SJCRH30 (cell line): ENCODE data around the gene AGAP1. TPM values are rescaled to one million over a fixed set of nuclear protein-coding genes. Genes with fewer than 3 reads are reported as not detected.

Experiments
- DNase-seq, 2 experiments: peaks; one replicate each; pipeline ENCODE4 v3.0.0-alpha.2; 2015 to 2020
- H3K27ac ChIP-seq: fragments of 250-450 bp; sonication (Bioruptor Pico); 2 replicates; pipeline ENCODE4 v1.5.1; 2020; ENCODE audit warnings: mild to moderate bottlenecking, moderate library complexity
- H3K27me3 ChIP-seq: fragments of 250-450 bp; sonication (Bioruptor Pico); 2 replicates; pipeline ENCODE4 v1.5.1; 2020; ENCODE audit warnings: mild to moderate bottlenecking, moderate library complexity
- H3K36me3 ChIP-seq: fragments of 250-450 bp; sonication (Bioruptor Pico); 2 replicates; pipeline ENCODE4 v1.5.1; 2020; ENCODE audit warnings: mild to moderate bottlenecking, moderate library complexity
- H3K4me1 ChIP-seq: fragments of 250-450 bp; sonication (Bioruptor Pico); 2 replicates; pipeline ENCODE4 v1.5.1; 2020; ENCODE audit warnings: mild to moderate bottlenecking, moderate library complexity
- H3K4me3 ChIP-seq: fragments of 250-450 bp; sonication (Bioruptor Pico); 2 replicates; pipeline ENCODE4 v1.5.1; 2020; ENCODE audit warnings: mild to moderate bottlenecking, moderate library complexity
- H3K9me3 ChIP-seq: fragments of 250-450 bp; sonication (Bioruptor Pico); replicated peaks from 2 replicates; pipeline ENCODE4 v1.5.1; 2020; ENCODE audit warnings: mild to moderate bottlenecking, moderate library complexity
- total RNA-seq: library from RNA; depleted of rRNA; stranded (reverse); fragments of >200 nt; shearing (Covaris generic); gene quantifications from 2 replicates; pipeline ENCODE4 v1.2.3, GENCODE V29; 2014

AGAP1 gene
- total RNA-seq, 1 experiment from 2014 or later: 27.8 TPM

DNA sequence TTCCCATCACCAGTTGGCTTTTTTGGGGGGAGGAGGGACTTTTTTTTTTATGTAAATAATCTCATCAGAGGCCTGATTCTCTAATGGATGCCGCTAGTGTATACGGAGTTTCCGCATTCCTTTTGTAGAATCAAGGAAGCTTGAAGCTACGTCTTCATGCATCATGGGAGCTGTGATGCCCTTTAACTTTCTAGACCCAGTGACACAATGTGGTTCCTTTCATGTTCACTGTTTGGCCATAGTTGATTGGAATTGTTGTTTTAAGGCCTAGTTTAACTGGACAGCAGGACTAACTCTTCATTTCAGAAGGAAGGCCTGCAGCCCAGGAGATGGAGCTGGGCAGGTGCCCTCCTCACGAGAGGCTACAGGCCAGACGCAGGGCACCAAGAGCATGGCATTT lies 287.9 kb downstream of the AGAP1 start:
- Histone ChIP-seq H3K27ac (no peak overlapping the region), H3K36me3 (no peaks in the 10 kb centered on the region), H3K9me3 (no peaks in the 10 kb centered on the region), H3K27me3 (no peaks in the 10 kb centered on the region), H3K4me1 (no peaks in the 10 kb centered on the region), H3K4me3 (no peak overlapping the region)
- DNase-seq: no peak

DNA sequence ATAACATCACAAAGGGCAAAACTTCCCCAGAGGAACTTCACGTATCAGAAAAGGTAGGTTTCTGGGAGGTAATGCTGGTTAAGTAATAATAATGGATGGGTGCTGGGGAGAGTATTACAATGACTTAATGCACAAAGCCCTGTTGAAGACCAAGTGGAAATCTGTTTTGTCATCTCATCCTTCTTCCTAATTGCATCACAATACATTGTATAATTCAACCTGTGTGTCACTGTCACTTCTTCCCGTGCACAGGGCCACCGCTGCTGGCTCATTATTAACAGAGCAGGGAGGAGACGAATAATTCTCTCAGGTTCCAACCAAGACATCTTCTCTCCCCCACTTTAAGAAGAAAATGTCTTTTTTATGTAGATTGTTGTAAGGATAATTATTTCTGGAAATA lies 290.9 kb downstream of the AGAP1 start:
- H3K27ac ChIP-seq: no peak overlapping the region
- no peaks in the 10 kb centered on the region for H3K27me3 ChIP-seq
- no peaks in the 10 kb centered on the region for H3K9me3 ChIP-seq
- H3K4me3 ChIP-seq: no peak overlapping the region
- DNase-seq: no peak
- H3K36me3 ChIP-seq: peaks cover 3% of the 10 kb centered on the region
- no peaks in the 10 kb centered on the region for H3K4me1 ChIP-seq

DNA sequence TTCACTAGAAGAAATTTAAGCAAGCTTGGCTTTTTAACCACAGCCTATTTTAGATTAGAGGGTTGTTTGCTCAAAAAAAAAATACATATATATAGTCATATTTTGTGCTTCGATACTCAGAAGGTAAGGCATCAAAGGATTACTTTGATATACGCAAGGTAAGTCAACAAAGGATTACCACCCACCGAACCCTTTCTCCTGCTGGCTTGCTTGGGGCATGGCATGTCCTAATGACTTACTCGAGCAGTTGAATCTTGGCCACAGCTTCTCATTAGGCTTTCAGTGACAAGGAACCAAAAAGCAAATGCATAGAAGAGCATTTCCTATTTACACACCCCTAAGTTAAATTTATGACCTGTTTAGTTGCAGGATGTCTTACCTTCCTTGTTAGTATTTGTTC lies 295.7 kb downstream of the AGAP1 start:
- DNase-seq: no peak
- Histone ChIP-seq H3K4me3 (no peak overlapping the region), H3K27ac (no peak overlapping the region), H3K36me3 (peaks cover 3% of the 10 kb centered on the region), H3K4me1 (no peaks in the 10 kb centered on the region), H3K27me3 (no peaks in the 10 kb centered on the region), H3K9me3 (no peaks in the 10 kb centered on the region)

DNA sequence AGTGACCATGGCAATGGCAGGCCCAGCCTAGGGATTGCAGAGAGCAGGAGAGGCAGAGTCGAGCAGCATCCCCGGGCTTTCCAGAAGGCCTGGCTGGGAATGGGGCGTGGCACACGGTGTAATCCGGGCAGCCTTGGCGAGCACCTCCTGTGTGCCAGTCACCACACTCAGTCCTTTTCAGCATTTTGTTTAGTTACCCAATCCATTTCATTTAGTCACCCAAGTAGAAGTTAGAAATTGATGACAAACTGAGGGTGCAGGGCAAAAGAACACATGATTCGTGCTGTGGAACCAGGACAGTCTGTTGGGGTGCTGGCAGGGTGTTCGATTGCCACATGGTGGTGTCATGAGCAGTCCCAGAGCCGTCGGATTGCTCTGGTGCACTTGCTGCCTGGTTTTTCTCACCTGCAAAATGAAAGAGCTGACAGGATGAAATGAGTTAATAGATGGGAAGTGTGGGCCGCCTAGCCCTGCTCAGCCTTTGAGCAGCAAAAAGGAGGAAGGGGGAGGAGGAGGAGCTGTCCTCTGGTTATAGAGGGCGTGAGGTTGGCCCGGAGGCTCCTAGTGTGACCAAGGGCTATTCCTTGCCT lies 299.4 kb downstream of the AGAP1 start:
- Histone ChIP-seq H3K4me1 (no peaks in the 10 kb centered on the region), H3K4me3 (no peak overlapping the region), H3K27ac (no peak overlapping the region), H3K36me3 (peaks cover 2% of the 10 kb centered on the region; the same call in 1 of the 2 replicates), H3K9me3 (no peaks in the 10 kb centered on the region), H3K27me3 (no peaks in the 10 kb centered on the region)
- DNase-seq: peak in 1 of 2 experiments; percentile 34

DNA sequence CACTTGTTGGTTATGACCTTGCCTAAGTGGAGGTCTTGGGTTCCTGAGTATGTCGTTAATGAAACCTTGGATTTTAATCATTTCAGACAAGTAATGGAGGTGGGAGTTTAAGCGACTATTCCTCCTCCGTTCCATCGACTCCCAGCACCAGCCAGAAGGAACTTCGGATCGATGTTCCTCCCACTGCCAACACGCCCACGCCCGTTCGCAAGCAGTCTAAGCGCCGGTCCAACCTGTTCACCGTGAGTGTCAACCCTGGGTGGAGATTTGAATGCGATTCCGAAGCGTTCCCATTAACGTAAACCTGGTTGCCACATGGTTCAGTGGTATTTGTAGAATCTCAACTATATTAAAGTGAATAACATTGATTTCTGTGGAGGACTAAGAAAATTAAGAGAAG lies 305.4 kb downstream of the AGAP1 start:
- Histone ChIP-seq H3K4me3 (no peak overlapping the region), H3K4me1 (no peaks in the 10 kb centered on the region), H3K36me3 (peaks cover 27% of the 10 kb centered on the region), H3K9me3 (no peaks in the 10 kb centered on the region; the same call in 1 of the 2 replicates), H3K27ac (no peak overlapping the region), H3K27me3 (no peaks in the 10 kb centered on the region)
- no peak for DNase-seq

DNA sequence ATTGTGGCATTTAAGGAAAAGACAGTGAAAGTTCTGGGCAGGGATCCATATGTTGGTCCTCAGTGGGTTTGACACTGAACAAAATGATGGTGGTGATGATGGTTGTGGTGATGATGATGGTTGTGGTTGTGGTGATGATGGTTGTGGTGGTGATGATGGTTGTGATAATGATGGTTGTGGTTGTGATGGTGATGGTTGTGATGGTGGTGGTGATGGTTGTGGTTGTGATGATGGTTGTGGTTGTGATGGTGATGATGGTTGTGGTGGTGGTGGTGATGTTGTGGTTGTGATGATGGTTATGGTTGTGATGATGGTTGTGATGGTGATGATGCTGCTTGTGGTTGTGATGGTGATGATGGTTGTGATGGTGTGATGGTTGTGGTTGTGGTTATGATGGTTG lies 308.7 kb downstream of the AGAP1 start:
- Histone ChIP-seq H3K4me1 (no peaks in the 10 kb centered on the region; the same call in 1 of the 2 replicates), H3K36me3 (peaks cover 32% of the 10 kb centered on the region), H3K9me3 (no peaks in the 10 kb centered on the region; the same call in 1 of the 2 replicates), H3K4me3 (no peak overlapping the region), H3K27me3 (no peaks in the 10 kb centered on the region), H3K27ac (no peak overlapping the region)
- DNase-seq: no peak

DNA sequence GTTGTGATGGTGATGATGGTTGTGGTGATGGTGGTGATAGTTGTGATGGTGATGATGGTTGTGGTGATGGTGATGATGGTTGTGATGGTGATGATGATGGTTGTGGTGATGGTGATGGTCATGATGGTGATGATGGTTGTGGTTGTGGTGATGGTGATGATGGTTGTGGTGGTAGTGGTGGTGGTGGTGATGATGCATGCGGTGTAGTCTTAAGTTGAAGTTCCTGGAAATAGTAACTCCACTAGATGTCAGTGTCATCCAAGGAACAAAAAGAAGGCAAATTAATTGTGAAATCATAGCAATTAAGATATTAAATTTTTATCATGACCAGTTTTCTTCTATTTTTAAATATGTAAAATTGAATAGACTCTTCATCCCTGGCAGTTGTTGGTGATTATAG lies 309.2 kb downstream of the AGAP1 start:
- H3K9me3 ChIP-seq: no peaks in the 10 kb centered on the region; the same call in 1 of the 2 replicates
- DNase-seq: peak in 1 of 2 experiments; percentile 21
- H3K36me3 ChIP-seq: peaks cover 31% of the 10 kb centered on the region

DNA sequence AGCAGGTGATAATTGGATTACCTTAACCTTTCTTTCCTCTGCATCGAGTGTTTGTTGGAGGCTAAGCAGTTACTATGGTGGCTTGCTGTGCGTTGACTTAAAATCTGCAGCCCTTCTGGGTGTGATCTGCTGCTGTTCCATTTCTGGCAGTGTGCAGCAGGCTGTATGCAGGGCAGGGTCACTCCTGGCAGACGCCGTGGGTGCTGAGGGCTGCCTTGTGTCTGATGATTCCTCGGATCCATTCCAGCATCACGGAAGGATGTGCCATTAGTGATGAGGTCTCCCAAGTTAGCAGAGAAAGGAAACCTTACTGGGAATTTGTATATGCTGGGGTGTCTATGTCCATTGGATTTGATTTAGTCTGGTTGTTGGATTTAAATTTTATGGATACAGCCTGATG lies 310.8 kb downstream of the AGAP1 start:
- no peaks in the 10 kb centered on the region for H3K27me3 ChIP-seq
- no peak for DNase-seq

More for the DNA sequence above, 309.2 kb downstream of the AGAP1 start:
- Histone ChIP-seq H3K27me3 (no peaks in the 10 kb centered on the region), H3K4me1 (no peaks in the 10 kb centered on the region; the same call in 1 of the 2 replicates), H3K4me3 (no peak overlapping the region), H3K27ac (no peak overlapping the region)

DNA sequence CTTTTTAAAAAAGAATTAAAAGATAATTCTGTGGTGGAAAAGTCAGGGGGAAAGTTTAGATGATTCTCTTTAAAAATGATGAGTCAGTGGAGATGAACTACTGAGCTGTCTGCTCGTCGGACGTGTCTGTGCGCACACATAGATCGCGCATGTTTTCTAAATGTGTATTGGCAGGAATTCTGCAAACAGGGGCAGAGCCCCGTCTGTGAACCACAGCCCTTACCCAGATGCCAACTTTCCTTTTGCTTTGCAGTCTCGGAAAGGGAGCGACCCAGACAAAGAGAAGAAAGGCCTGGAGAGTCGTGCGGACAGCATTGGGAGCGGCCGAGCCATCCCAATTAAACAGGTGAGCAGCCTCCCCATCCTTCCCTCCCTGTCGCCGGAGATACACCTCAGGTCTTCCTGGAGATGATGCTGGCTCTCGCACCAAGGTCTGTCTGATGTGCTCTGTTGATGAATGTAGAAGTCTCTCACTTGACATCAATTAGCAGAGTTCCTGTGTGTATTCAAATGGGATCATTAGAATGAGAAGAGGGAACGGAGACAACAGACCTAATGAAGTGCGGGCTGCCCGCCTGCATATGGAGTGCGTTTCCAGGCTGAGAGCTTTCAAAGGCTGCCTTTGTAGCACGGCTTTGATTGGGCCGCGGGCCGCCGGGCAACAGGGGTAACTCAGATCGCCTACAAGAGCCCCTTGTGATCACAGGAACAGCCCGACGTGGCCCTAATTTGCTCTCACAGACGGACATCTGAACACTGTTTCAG lies 313.3 kb downstream of the AGAP1 start:
- Histone ChIP-seq H3K27ac (no peak overlapping the region), H3K4me1 (no peaks in the 10 kb centered on the region; the same call in 1 of the 2 replicates), H3K9me3 (no peaks in the 10 kb centered on the region; the same call in 1 of the 2 replicates), H3K27me3 (no peaks in the 10 kb centered on the region), H3K4me3 (no peak overlapping the region), H3K36me3 (peaks cover 22% of the 10 kb centered on the region)
- no peak for DNase-seq

More for the DNA sequence above, 310.8 kb downstream of the AGAP1 start:
- H3K27ac ChIP-seq: no peak overlapping the region
- no peaks in the 10 kb centered on the region; the same call in 1 of the 2 replicates for H3K4me1 ChIP-seq
- no peak overlapping the region for H3K4me3 ChIP-seq
- no peaks in the 10 kb centered on the region; the same call in 1 of the 2 replicates for H3K9me3 ChIP-seq
- peaks cover 33% of the 10 kb centered on the region for H3K36me3 ChIP-seq

DNA sequence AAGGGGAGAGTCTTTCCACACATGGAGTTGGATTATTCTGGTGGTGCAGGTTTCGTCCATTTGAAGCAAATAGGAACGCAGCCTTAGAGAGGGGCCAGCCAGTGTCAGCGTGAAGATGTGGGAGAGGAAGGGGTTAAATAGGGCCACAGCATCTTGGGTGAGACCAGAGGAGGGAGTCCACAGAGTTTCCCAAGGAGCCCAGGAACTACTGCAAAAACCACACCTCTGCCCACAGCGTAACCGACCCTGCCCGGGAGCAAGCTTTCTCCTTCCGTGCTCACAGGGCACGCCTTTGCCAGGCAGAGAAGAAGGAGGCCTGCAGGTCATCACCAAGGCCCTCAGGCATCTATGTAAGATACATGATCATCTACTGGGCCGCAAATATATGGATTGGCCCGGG lies 314.5 kb downstream of the AGAP1 start:
- H3K9me3 ChIP-seq: no peaks in the 10 kb centered on the region

DNA sequence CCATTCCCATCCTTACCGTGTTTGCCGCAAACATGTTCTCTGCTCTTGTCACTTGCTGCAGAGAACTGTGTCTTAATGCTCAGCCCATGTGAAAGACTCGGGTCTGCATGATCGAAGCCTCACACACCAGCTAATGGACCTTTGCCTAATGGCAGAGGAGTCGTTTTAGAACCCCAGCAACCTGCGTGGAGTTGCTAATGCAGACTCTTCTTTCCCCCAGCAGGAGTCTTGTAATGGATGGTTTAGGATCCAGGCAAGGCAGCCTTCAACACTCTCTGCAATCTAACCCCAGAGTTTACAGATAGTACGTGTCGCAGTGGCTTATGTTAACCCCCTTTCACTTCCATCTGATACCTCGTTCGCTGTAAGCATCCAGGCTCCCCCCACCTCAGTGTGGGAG lies 316.4 kb downstream of the AGAP1 start:
- H3K4me1 ChIP-seq: no peaks in the 10 kb centered on the region; the same call in 1 of the 2 replicates
- no peaks in the 10 kb centered on the region for H3K27me3 ChIP-seq
- H3K9me3 ChIP-seq: no peaks in the 10 kb centered on the region
- H3K27ac ChIP-seq: no peak overlapping the region
- no peak overlapping the region for H3K4me3 ChIP-seq
- DNase-seq: no peak
- H3K36me3 ChIP-seq: peaks cover 29% of the 10 kb centered on the region

More for the DNA sequence above, 314.5 kb downstream of the AGAP1 start:
- Histone ChIP-seq H3K4me1 (no peaks in the 10 kb centered on the region; the same call in 1 of the 2 replicates), H3K4me3 (no peak overlapping the region), H3K27me3 (no peaks in the 10 kb centered on the region), H3K36me3 (peaks cover 25% of the 10 kb centered on the region), H3K27ac (no peak overlapping the region)
- no peak for DNase-seq

DNA sequence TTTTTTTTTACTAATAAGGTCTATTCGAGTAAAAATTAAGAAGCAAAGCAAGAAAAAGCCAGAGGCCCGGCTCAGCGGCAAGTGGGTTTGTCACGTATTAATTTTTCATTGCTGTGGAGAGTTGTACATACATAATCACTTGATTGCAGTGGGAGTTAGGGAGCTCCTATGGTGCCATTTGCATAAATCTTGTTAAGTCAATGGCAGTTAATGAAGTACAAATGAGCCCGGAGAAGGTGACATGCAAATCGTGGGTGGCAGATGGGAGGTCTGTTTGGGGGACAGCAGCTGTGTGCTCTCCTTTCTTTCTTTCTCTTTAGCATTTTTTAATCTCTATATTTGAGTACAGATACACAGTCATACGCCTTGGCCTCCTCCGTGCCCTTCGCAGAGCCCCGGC lies 317.0 kb downstream of the AGAP1 start:
- peaks cover 29% of the 10 kb centered on the region for H3K36me3 ChIP-seq
- H3K27ac ChIP-seq: no peak overlapping the region
- no peak overlapping the region for H3K4me3 ChIP-seq
- no peaks in the 10 kb centered on the region for H3K27me3 ChIP-seq
- no peak for DNase-seq
- no peaks in the 10 kb centered on the region for H3K9me3 ChIP-seq
- H3K4me1 ChIP-seq: no peaks in the 10 kb centered on the region

DNA sequence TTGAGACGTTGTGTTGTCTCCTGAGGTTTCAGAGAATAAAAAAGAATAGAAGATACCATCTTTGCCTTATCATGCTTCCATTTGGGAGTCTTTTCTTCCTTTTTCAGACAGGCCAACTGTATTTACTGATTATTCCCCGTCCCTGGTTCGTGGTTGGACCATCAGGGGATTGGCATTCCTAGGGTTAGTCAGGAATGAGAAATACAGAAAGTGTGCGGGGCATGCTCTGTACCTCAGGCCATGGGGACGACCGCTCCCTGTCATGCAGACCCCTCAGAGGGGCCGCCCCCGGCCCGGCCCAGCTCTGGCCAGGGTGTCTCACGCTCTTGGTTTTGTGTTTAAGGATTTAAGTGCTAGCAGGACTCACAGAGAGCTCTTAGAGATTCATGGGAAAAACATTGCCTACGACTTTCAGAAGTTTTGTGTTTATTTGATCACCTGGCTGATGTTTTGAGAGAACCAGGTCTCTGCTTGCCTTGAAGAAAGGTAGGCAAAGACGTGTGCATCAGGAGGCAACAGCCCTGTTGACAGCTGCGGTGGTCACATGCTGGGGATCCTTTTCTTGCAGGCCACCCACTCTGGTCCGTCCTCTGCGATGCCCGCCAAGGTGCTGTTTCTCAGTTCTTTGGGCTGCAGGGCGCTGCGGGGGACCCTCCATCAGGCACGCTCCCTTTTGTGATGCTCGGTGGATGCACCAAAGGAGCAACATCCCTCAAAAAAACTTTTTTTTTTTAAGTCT lies 317.8 kb downstream of the AGAP1 start:
- DNase-seq: no peak
- no peak overlapping the region for H3K27ac ChIP-seq
- H3K36me3 ChIP-seq: peaks cover 29% of the 10 kb centered on the region
- H3K27me3 ChIP-seq: no peaks in the 10 kb centered on the region
- H3K9me3 ChIP-seq: no peaks in the 10 kb centered on the region
- H3K4me3 ChIP-seq: no peak overlapping the region
- no peaks in the 10 kb centered on the region for H3K4me1 ChIP-seq

DNA sequence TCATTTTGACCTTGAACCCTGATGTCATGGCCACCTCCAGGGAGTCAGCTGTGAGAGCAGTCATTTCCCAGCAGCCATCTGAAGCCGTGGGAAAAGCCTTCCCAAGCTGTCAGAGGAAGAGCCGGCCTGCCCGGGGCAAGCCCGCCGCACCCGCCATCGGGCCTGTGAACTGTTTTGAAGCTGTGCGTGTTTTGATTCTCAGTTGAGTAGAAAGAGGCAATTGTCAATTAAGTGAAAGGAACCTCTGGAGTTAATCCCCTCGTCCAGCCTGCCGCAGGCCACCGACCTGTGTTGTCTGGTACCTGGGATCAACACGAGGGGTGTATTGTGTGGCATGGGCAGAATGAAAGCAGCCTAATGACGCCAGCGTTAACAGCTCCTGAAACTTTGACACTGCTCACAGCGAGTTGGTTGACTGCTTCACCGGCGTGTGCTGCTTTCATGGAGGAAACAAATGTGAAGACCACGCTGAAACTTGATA lies 318.4 kb downstream of the AGAP1 start:
- Histone ChIP-seq H3K4me1 (no peaks in the 10 kb centered on the region), H3K27ac (no peak overlapping the region), H3K4me3 (no peak overlapping the region), H3K9me3 (no peaks in the 10 kb centered on the region), H3K36me3 (peaks cover 25% of the 10 kb centered on the region), H3K27me3 (no peaks in the 10 kb centered on the region)
- DNase-seq: no peak

DNA sequence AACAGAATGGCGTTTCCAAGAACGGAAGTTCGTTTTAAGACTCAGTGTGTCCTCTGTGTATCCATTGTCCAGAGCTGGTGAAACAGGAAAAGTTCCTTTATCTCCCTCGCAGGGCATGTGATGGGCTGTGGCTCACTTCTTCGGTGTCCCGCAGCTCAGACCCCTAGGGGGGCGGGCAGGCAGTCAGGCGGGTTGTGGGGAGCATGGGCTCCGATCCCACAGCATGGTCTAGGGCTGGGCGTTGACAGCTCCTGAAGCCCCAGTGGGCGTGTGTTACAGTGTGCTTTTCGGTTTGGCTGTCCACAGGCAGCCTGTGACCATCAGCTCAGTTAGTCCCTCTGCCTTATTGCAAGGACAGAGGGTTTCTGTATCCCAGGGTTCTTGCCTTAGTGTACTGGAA lies 319.6 kb downstream of the AGAP1 start:
- no peak for DNase-seq
- peaks cover 24% of the 10 kb centered on the region for H3K36me3 ChIP-seq

More for the DNA sequence above, 319.6 kb downstream of the AGAP1 start:
- no peak overlapping the region for H3K4me3 ChIP-seq
- no peak overlapping the region for H3K27ac ChIP-seq
- no peaks in the 10 kb centered on the region for H3K9me3 ChIP-seq
- H3K4me1 ChIP-seq: no peaks in the 10 kb centered on the region
- no peaks in the 10 kb centered on the region for H3K27me3 ChIP-seq
